ENCODE measurements around the gene CHAT.

CHAT gene

GRCh38 chr10:49656845-49657493 lies 43.1 kb downstream of the CHAT start:
- TF ChIP-seq ZFX (IDR thresholded peaks at IDR 0.05) = no peak
- no peak for TF ChIP-seq CTCF (conservative IDR thresholded peaks at IDR 0.05)
- no peak overlapping the region for H3K27ac ChIP-seq

GRCh38 chr10:49657606-49658005 lies 43.8 kb downstream of the CHAT start:
- no peak for TF ChIP-seq ZFX (IDR thresholded peaks at IDR 0.05)
- TF ChIP-seq CTCF (conservative IDR thresholded peaks at IDR 0.05) = no peak
- no peak overlapping the region for H3K27ac ChIP-seq

- TF ChIP-seq CTCF (conservative IDR thresholded peaks at IDR 0.05) = no peak
- no peak for TF ChIP-seq ZFX (IDR thresholded peaks at IDR 0.05)
- no peak overlapping the region for H3K27ac ChIP-seq
Measured at GRCh38 chr10:49661140-49661856, 47.5 kb downstream of the CHAT start.

- TF ChIP-seq ZFX (IDR thresholded peaks at IDR 0.05) (no peak), CTCF (conservative IDR thresholded peaks at IDR 0.05) (no peak)
- H3K27ac ChIP-seq = no peak overlapping the region
Measured at GRCh38 chr10:49662169-49662830, 48.5 kb downstream of the CHAT start.

- TF ChIP-seq ZFX (IDR thresholded peaks at IDR 0.05) = no peak
- TF ChIP-seq CTCF (conservative IDR thresholded peaks at IDR 0.05) = no peak
- no peak overlapping the region for H3K27ac ChIP-seq
Measured at GRCh38 chr10:49663596-49663995, 49.8 kb downstream of the CHAT start.

GRCh38 chr10:49664006-49664841 lies 50.4 kb downstream of the CHAT start:
- H3K27ac ChIP-seq = no peak overlapping the region
- TF ChIP-seq ZFX (IDR thresholded peaks at IDR 0.05) = no peak
- TF ChIP-seq CTCF (conservative IDR thresholded peaks at IDR 0.05) = no peak

All from C4-2B (cell line).